ENCODE results near the gene CD48.

- TF ChIP-seq CTCF (IDR thresholded peaks at IDR 0.05; ENCODE audit: insufficient read depth, low read length, poor library complexity, severe bottlenecking) (no peak), EZH2phosphoT487 (conservative IDR thresholded peaks at IDR 0.05; ENCODE audit: low read length) (no peak)
Measured at GRCh38 chr1:160637065-160637464, 74.6 kb downstream of the CD48 start.
